WTC11 (cell line): ENCODE results near the gene PDXK. TPM values are rescaled to one million over a fixed set of nuclear protein-coding genes. Genes with fewer than 3 reads are reported as not detected.
A peak's percentile ranks its signal among the peaks of the same experiment; 100 is the strongest.

Experiments used
- ATAC-seq: fragments of 200-7000 bp; cut with Tn5 transposase; 2 replicates; pipeline ENCODE4 v1.10.0; 2021; ENCODE audit warnings: mild to moderate bottlenecking, moderate library complexity
- CTCF ChIA-PET: fragments of 300-600 bp; sonication (Branson Sonifier 250); formaldehyde crosslinking; loops from one replicate; lab custom pipeline; 2021; ENCODE audit warnings: antibody characterized with exemption; lab: Charles Lee
- POLR2A ChIA-PET: fragments of 350-600 bp; sonication (Branson Sonifier 250); formaldehyde crosslinking; loops from one replicate; lab custom pipeline; 2021; ENCODE audit warnings: antibody characterized with exemption; lab: Charles Lee
- DNase-seq: peaks from one replicate; pipeline ENCODE4 v3.0.0; 2021; ENCODE audit warnings: low spot score
- H3K27ac Mint-ChIP-seq: 2 replicates; pipeline ENCODE4 v1.8.0; 2021; ENCODE audit warnings: mixed read lengths
- H3K27me3 Mint-ChIP-seq: 2 replicates; pipeline ENCODE4 v1.8.0; 2021; ENCODE audit warnings: low read depth, mild to moderate bottlenecking, moderate library complexity, mixed read lengths
- H3K36me3 Mint-ChIP-seq: 2 replicates; pipeline ENCODE4 v1.8.0; 2021; ENCODE audit warnings: mixed read lengths
- H3K4me1 Mint-ChIP-seq: 2 replicates; pipeline ENCODE4 v1.8.0; 2022; ENCODE audit warnings: mixed read lengths
- H3K4me3 Mint-ChIP-seq: 2 replicates; pipeline ENCODE4 v1.8.0; 2021; ENCODE audit warnings: mild to moderate bottlenecking, moderate library complexity, mixed read lengths
- H3K9me3 Mint-ChIP-seq: 2 replicates; pipeline ENCODE4 v1.8.0; 2021; ENCODE audit warnings: mixed read lengths
- ATF2 ChIP-seq: sonication (generic); formaldehyde crosslinking; IDR thresholded peaks from 2 replicates; pipeline ENCODE4 v1.8.1; 2022; ENCODE audit warnings: low read depth, missing genetic modification reagents, borderline replicate concordance
- CREB1 ChIP-seq: sonication (generic); formaldehyde crosslinking; IDR thresholded peaks from 2 replicates; pipeline ENCODE4 v1.8.0; 2023; ENCODE audit warnings: mild to moderate bottlenecking, missing genetic modification reagents
- EMX1 ChIP-seq: fragments of 250-450 bp; sonication (Bioruptor Pico); IDR thresholded peaks from 2 replicates; pipeline ENCODE4 v1.8.0; 2021; ENCODE audit warnings: mild to moderate bottlenecking
- ETV6 ChIP-seq: sonication (generic); formaldehyde crosslinking; IDR thresholded peaks from 2 replicates; pipeline ENCODE4 v1.8.1; 2022; ENCODE audit warnings: mild to moderate bottlenecking, missing genetic modification reagents
- FOXJ3 ChIP-seq: sonication (generic); formaldehyde crosslinking; IDR thresholded peaks from 2 replicates; pipeline ENCODE4 v1.9.0; 2021; ENCODE audit warnings: missing genetic modification reagents, mild to moderate bottlenecking, borderline replicate concordance
- GABPB1 ChIP-seq: sonication (generic); formaldehyde crosslinking; IDR thresholded peaks from 2 replicates; pipeline ENCODE4 v1.8.1; 2023; ENCODE audit warnings: mild to moderate bottlenecking, missing genetic modification reagents
- IRF2 ChIP-seq: sonication (generic); formaldehyde crosslinking; IDR thresholded peaks from 2 replicates; pipeline ENCODE4 v1.8.0; 2022; ENCODE audit warnings: low read depth, missing genetic modification reagents, borderline replicate concordance
- JAZF1 ChIP-seq: fragments of 250-450 bp; sonication (Bioruptor Pico); IDR thresholded peaks from 2 replicates; pipeline ENCODE4 v1.9.0; 2021; ENCODE audit warnings: moderate library complexity, mild to moderate bottlenecking, inconsistent platforms
- KAT7 ChIP-seq: sonication (generic); formaldehyde crosslinking; IDR thresholded peaks from 2 replicates; pipeline ENCODE4 v1.8.1; 2023; ENCODE audit warnings: missing genetic modification reagents, mild to moderate bottlenecking, borderline replicate concordance
- NFATC4 ChIP-seq: fragments of 250-450 bp; sonication (Bioruptor Pico); IDR thresholded peaks from 2 replicates; pipeline ENCODE4 v1.9.0; 2021; ENCODE audit warnings: mild to moderate bottlenecking
- NFE2L1 ChIP-seq: sonication (generic); formaldehyde crosslinking; IDR thresholded peaks from 2 replicates; pipeline ENCODE4 v1.8.1; 2023; ENCODE audit warnings: missing genetic modification reagents
- SP1 ChIP-seq: sonication (generic); formaldehyde crosslinking; conservative IDR thresholded peaks from 2 replicates; pipeline ENCODE4 v1.8.1; 2022; ENCODE audit warnings: missing genetic modification reagents
- TEAD1 ChIP-seq: sonication (generic); formaldehyde crosslinking; IDR thresholded peaks from 2 replicates; pipeline ENCODE4 v1.8.0; 2022; ENCODE audit warnings: mild to moderate bottlenecking, missing genetic modification reagents
- ZMAT4 ChIP-seq: fragments of 250-450 bp; sonication (Bioruptor Pico); IDR thresholded peaks from 2 replicates; pipeline ENCODE4 v1.9.0; 2021; ENCODE audit warnings: mild to moderate bottlenecking
- ZSCAN18 ChIP-seq: fragments of 250-450 bp; sonication (Bioruptor Pico); IDR thresholded peaks from 2 replicates; pipeline ENCODE4 v2.1.2; 2022; ENCODE audit warnings: mild to moderate bottlenecking, moderate library complexity
- total RNA-seq: library from RNA; stranded (reverse); gene quantifications from 3 replicates; pipeline ENCODE4 v1.2.3, GENCODE V29; 2021
- TF ChIP-seq, protein P1 (sequence below): sonication (generic); formaldehyde crosslinking; IDR thresholded peaks from 2 replicates; pipeline ENCODE4 v1.8.1; 2023; ENCODE audit warnings: mild to moderate bottlenecking, moderate library complexity, missing genetic modification reagents
- TF ChIP-seq, protein P2 (sequence below): sonication (generic); formaldehyde crosslinking; IDR thresholded peaks from 2 replicates; pipeline ENCODE4 v1.8.0; 2022; ENCODE audit warnings: mild to moderate bottlenecking, missing genetic modification reagents
- TF ChIP-seq, protein P3 (sequence below): fragments of 250-450 bp; sonication (Bioruptor Pico); conservative IDR thresholded peaks from 2 replicates; pipeline ENCODE4 v1.9.0; 2021; ENCODE audit warnings: mild to moderate bottlenecking
- TF ChIP-seq, protein P4 (sequence below): sonication (generic); formaldehyde crosslinking; IDR thresholded peaks from 2 replicates; pipeline ENCODE4 v1.8.1; 2023; ENCODE audit warnings: mild to moderate bottlenecking, missing genetic modification reagents, moderate library complexity
- TF ChIP-seq, protein P5 (sequence below): sonication (generic); formaldehyde crosslinking; IDR thresholded peaks from 2 replicates; pipeline ENCODE4 v1.8.1; 2022; ENCODE audit warnings: low read depth, mild to moderate bottlenecking, moderate library complexity, missing genetic modification reagents, borderline replicate concordance

The PDXK gene
- total RNA-seq, 1 experiment from 2014 or later, result 120 TPM

- Mint-ChIP-seq H3K4me1 (peaks cover 11% of the 10 kb centered on the region), H3K36me3 (no peaks in the 10 kb centered on the region), H3K27ac (no peak overlapping the region), H3K9me3 (no peaks in the 10 kb centered on the region), H3K4me3 (no peak overlapping the region), H3K27me3 (no peaks in the 10 kb centered on the region)
- DNase-seq (no peak), ATAC-seq (no peak)
- ChIA-PET CTCF (no interaction called here), POLR2A (interaction anchor here (0.5 to 0.6 kb wide), 2 partner anchors 70 to 260 kb away, joined by 6 read pairs; no protein-coding TSS in a partner anchor)
- TF ChIP-seq GABPB1, result peak; percentile 61
- TF ChIP-seq, protein P1, sequence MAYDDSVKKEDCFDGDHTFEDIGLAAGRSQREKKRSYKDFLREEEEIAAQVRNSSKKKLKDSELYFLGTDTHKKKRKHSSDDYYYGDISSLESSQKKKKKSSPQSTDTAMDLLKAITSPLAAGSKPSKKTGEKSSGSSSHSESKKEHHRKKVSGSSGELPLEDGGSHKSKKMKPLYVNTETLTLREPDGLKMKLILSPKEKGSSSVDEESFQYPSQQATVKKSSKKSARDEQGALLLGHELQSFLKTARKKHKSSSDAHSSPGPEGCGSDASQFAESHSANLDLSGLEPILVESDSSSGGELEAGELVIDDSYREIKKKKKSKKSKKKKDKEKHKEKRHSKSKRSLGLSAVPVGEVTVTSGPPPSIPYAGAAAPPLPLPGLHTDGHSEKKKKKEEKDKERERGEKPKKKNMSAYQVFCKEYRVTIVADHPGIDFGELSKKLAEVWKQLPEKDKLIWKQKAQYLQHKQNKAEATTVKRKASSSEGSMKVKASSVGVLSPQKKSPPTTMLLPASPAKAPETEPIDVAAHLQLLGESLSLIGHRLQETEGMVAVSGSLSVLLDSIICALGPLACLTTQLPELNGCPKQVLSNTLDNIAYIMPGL (CRISPR knock-in tag), result no peak
Observed at GRCh38 chr21:43783098-43783700, 64.3 kb downstream of the PDXK start.

DNA sequence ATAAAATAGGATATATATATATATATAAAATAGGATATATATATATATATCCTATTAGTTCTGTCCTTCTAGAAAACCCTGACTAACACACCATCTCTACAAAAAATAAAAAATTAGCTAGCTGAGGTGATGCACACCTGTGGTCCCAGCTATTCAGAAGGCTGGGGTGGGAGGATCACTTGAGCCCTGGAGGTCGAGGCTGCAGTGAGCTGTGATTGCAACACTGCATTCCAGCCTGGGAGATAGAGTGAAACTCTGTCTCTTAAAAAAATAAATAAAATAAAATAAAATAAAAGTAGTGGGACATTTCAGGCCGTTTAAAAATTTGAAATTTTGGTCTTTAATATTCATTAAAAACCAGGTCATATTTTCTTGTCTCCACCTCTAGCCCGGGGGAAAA, 66.2 kb downstream of the PDXK start:
- Mint-ChIP-seq H3K4me1 (peaks cover 2% of the 10 kb centered on the region), H3K27me3 (no peaks in the 10 kb centered on the region), H3K4me3 (no peak overlapping the region), H3K36me3 (no peaks in the 10 kb centered on the region), H3K27ac (no peak overlapping the region), H3K9me3 (no peaks in the 10 kb centered on the region)
- no peak for ATAC-seq
- TF ChIP-seq, protein P2, sequence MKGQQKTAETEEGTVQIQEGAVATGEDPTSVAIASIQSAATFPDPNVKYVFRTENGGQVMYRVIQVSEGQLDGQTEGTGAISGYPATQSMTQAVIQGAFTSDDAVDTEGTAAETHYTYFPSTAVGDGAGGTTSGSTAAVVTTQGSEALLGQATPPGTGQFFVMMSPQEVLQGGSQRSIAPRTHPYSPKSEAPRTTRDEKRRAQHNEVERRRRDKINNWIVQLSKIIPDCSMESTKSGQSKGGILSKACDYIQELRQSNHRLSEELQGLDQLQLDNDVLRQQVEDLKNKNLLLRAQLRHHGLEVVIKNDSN (CRISPR knock-in tag), result no peak
- TF ChIP-seq ATF2 (no peak), NFATC4 (no peak), ZSCAN18 (no peak), TEAD1 (no peak), JAZF1 (CRISPR knock-in tag) (no peak), ETV6 (no peak), KAT7 (CRISPR knock-in tag) (no peak), ZMAT4 (CRISPR knock-in tag) (no peak), EMX1 (CRISPR knock-in tag) (no peak), SP1 (no peak), FOXJ3 (CRISPR knock-in tag) (no peak), CREB1 (CRISPR knock-in tag) (no peak), IRF2 (CRISPR knock-in tag) (no peak), NFE2L1 (no peak)
- TF ChIP-seq, protein P3, sequence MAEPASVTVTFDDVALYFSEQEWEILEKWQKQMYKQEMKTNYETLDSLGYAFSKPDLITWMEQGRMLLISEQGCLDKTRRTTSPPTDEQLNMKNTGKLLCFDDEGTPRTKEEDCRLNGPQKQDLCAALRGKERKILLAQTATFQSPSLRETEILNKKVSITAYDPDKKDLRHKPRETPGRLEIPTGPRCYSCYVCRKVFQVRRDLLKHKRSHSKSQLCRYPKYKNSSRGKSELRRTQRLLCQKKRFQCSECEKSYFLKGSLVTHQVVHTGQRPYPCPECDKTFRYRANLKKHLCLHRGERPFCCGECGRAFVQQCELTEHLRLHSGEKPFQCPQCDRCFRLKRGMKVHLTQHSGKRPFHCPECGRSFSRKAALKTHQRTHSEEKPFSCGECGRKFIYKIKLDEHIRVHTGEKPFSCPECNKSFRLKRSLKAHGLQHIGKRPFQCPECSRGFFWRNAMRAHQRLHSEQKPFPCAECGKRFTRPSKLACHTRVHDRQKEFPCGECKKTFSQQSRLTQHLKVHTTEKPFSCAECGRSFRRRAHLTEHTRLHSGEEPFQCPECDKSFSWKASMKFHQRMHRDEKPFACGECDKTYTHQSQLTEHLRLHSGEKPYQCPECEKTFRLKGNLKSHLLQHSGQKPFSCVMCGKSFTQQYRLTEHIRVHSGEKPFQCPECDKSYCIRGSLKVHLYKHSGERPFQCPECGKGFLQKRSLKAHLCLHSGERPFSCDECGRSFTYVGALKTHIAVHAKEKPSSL, result no peak
- TF ChIP-seq, protein P4, sequence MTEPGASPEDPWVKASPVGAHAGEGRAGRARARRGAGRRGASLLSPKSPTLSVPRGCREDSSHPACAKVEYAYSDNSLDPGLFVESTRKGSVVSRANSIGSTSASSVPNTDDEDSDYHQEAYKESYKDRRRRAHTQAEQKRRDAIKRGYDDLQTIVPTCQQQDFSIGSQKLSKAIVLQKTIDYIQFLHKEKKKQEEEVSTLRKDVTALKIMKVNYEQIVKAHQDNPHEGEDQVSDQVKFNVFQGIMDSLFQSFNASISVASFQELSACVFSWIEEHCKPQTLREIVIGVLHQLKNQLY (CRISPR knock-in tag), result no peak
- TF ChIP-seq, protein P5, sequence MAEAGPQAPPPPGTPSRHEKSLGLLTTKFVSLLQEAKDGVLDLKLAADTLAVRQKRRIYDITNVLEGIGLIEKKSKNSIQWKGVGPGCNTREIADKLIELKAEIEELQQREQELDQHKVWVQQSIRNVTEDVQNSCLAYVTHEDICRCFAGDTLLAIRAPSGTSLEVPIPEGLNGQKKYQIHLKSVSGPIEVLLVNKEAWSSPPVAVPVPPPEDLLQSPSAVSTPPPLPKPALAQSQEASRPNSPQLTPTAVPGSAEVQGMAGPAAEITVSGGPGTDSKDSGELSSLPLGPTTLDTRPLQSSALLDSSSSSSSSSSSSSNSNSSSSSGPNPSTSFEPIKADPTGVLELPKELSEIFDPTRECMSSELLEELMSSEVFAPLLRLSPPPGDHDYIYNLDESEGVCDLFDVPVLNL, result no peak
- ChIA-PET CTCF (no interaction called here), POLR2A (no interaction called here)
- no peak for DNase-seq
